ENCODE results near the gene ARL3.

Gene ARL3

DNA sequence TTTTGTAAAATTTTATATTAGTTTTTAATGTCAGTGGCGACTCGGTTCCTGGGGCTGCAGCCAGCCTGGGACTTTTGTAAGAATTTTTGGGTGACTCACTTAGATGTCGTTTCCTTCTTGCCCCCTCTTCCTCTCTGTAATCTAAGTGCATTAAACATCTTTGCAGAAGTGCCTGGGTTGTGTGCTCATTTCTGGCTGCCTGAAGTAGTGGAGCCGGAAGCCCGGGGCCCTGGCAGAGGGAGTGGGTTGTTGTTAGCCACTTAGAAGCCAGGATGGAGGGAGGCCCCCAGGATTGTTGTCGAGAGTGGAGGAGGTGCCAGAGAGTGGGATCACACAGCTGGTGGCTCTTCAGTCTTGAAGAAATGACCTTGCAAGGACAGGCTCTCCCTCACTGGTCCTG, 80.9 kb downstream of the ARL3 start:
- no peak for DNase-seq

DNA sequence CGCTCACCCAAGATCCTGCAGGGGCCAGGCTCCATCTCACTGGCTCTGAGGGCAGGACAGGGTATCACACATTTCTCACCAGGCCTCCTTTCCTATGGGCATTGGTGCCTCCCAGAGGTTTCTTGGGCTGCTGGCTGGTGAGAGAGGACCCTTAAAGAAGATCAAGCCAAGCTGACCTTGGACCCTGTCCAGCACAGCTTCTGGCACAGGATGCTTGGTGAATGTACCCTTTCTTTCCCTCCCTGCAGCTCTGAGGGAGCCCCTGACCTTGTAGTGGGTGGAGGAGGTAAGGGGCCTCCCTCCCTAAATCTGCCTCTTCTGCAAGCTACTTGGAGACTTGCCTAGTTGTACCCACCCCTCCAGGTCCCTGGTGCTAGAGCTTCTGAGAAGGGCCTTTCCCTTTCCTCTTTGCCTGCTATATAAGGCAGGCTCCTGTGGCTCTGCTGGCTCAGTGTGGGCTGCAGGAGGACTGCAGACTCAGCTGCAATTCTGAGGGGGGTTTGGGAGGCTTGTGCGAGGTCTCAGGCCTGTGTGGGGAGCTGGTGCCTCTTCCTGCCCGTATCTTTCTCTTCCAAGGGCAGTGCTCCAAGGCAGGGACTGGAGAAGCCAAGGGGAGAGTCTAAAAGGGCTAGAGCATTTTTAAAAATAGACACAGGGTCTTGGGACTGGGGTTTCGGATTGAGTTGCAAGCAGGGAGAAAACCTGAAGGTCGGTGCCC, 81.6 kb downstream of the ARL3 start:
- no peak for DNase-seq

DNA sequence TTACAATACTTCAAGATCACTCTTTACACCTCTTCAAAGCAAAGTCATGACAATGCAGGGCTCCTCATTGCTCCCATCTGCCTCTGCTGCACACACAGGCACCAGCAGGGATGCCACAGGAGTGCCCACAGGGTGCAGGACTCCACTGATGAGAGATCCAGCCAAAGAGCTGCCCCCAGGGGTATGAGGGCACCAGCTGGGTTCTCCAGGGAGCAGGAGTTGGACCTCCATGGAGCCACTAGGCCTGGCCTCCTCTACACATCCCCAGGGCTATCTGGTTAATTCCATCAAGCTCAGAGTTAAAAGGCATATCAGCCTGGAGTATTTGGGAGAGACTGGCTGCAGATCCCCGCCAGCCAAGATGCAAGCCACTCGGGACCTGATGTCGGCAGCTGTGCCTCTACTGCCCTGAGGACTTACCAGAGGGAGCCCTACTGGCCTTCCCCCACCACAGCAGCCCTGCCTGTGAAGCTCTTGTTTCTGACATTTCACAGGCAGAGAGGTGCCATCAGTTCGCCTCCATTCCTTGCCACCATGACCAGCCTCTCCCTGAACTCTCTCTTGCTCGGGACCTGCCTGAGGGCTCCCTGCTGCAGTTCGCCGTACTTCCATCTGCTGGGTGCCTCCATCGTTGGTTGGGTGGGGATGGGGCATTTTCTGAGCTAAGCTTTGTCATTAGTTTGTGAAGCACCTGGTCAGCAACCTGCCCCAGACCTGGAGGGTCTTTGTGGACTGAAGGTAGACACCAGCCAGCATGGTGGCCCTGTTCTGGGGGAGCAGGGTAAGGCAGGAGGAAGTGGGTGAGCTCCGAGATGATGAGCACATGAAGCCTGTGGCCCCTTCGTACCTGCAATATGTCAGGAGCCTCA, 82.4 kb downstream of the ARL3 start:
- no peak for DNase-seq

DNA sequence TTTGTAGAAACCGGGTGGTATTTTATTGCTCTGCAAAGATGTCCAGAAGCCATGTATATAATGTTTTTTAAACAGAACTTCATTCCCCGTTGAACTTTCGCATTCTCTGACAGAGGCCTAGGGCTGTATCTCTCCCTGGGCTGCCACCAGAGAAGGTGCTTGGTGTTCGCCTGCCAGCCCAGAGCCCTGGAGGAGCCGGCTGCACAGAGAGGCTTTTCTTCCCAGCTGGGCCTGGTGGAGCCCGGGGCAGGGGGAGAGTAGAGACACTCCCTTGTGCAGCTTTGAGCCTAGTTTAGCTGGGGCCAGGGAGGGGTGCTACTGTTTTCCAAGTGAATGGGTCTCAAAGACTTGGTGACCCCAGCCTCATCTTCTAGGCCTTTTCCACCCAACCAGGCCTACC, 83.5 kb downstream of the ARL3 start:
- no peak for DNase-seq

DNA sequence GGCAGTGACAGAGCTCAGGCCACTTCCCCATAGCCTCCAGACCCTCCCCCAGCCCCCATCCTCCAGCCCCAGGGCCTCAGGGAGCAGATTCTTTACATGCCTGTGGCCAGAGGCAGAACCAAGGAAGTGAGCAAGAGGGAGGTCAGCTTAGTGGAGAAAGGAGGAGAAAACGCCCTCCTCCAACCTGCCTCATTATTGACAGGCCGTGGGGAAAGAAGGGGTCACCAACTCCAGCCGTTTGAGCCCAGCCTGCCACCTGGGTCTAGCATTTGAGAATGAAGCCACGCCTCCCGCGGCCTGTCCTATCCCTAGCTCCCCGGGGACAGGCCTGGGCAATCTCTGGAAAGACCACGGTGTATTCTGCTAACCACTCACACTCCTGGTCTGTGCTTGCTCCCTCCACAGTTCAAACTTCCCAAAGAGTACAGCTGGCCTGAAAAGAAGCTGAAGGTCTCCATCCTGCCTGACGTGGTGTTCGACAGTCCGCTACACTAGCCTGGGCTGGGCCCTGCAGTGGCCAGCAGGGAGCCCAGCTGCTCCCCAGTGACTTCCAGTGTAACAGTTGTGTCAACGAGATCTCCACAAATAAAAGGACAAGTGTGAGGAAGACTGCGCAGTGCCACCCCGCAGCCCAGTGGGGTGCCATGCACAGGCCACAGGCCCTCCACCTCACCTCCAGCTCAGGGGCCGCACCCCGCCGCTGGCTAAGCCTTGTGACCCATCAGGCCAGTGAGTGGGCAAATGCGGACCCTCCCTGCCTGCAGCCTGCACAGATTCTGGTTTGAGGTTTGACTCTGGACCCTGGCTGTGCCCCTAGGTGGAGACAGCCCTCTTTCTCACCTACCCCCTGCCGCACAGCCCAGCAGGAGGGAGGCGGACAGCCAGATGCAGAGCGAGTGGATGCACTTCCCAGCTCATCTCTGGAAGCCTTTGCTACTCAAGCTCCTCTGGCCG, 84.3 kb downstream of the ARL3 start:
- no peak for DNase-seq

DNA sequence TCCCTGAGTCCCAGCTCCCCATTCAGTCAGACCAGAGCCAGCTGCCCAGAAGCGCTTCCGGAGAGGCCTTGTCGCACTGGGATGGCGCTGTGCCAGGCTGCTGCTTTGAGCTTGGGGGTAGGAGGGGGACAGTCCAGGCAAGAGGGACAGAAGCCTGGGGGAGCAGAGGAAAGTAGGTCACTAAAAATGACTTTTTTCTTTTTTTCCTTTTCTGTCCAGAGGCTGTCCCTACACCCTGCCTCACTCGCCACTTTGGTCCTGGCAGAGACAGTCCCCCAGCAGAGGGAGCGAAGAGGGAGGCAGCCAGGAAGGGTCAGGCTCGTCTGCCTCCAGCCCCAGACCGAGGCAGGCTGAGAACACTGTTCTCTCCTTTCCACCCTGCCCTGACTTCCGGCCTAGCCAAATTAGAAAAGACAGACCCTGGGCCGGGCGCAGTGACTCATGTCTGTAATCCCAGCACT, 85.7 kb downstream of the ARL3 start:
- no peak for DNase-seq

DNA sequence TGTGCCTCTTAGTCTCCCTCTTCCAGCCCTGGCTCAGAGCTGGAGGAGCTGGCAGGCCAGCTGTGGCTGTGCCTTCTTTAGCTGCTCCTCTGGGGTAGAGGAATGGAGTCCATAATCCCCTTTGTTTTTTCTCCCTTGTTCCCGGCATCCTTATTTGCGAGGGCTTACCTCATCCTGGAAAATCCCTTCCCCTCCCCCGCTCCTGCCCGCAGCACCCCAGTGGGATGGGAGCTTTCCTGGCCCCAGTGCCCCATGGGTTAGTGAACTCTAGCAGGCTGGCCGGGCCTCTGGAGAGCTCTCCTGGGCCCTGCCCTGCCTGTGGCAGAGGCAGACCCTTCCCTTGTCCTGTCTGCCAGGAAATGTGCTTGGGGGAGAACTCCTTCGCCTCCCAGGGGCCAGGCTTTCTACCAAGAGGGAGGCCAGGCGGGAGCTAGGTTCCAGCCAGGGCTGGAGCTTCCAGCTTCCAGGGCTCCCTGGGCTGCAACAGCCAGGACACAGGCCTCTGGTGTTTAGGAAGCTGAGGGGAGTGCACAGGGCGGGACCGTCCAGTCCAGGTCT, 86.4 kb downstream of the ARL3 start:
- DNase-seq = no peak

DNA sequence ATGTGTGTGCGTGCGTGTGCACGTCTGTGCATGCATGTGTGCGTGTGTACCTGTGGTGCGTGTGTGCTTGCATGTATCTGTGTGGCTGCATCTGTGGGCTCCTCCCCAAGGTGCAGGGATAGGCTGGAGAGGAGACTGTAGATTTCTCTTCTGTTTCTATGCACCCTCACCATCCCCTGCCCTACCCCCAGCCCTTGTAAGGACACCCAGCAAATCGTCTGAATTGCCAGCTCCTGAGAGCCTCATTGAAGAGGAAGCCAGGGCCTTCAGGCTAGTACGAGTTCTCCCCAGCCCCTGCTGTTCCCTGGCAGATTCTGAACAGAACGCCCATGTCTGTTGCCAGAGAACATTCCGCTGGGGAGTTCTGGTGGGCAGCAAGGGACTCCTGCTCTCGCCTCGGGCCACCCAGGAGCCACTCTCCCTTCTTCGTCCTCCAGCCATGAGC, 86.9 kb downstream of the ARL3 start:
- no peak for DNase-seq

DNA sequence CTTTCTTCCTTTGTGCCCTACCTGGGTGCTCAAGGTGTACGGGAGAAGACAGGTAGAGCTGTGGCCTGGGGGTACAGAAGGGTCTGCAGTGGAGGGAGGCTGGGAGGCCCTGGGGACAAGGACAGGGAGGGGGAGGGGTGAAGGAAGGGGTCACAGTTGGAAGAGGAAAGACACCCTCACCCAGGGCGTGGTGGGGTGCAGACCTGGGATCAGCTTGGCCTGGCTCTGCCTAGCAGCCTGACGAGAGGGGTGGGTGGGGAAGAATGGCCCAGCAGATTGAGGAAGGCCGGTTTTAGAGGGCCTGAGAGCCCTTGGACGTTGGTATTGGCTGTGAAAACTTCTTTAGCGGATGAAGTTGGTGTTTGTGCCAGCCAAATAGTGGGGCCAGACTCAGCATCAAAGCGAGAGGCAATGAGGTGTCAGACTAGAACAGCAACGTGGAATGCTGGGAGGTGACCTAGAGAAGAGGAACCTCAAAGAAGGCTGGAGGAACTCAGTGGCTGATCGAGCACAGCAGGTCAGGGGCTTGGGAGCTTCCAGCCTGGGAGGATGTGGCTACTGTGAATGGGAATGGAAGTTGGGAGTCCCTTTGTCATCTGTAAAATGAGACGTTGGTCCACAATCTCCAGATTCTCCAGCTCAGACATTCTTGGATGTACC, 88.0 kb downstream of the ARL3 start:
- DNase-seq = no peak

DNA sequence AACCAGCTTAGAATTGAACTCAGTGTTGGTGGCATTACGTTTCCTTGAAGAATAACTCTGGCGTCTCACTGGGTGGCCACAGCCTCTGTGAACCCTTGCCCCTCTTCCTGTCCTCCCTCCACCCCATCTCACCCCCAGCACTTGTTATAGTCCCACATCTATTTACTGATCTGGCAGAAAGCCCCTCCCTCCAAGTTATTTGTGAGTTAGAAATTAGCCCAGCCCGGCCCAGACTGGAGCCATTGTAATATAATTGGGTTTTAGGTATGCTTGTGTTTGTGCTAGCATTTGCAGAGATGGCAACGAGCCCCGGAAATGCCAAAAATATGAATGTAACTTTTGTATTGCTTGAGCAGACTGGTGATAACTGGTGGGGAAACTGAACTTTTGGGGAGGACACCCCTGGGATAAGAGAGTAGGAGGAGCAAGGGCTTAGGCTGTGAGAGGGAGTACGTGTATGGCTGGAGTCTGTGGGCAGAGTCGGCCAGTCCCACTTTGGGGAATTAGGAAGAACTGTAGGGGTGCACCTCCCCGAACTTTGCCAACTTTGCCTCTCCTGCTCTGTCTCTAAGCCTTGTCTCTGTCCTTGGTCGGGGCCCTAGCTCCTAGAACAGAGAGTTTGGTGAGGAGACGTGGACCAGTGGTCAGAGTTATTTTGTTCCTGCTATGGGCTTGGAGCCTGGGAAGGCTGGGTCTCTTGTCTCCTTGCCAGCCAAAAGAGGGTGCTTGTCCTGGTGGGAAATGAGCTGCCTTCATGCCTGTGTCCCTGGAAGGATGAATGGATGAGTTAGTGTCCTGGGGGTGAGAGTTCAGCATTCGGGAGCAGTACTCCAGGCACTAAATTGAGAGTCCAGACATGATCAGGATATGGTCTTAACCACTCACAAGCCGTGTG, 89.2 kb downstream of the ARL3 start:
- DNase-seq = no peak

DNA sequence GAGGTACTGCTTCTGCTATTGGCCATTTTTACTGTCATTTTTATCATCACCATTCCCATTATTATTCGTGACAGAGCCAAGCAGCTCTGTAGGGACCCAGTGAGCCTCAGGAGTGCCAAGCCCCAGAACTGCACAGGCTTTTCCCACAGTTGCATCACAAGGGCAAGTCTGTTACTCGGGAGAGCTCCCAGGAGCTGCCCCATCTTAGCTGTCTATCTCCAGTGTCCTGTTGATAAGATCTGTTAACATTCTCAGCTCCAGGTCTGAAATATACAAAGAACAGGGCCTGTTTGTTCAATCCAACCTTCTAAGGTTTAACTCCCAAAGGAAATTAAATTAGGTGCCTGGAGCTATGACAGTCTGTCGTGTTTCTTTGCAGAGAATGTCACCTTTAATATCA, 90.1 kb downstream of the ARL3 start:
- DNase-seq = no peak

Measured in NCI-H187 (cell line).